ENCODE measurements around the gene JPH3.

Gene JPH3

GRCh38 chr16:87654826-87655225, 52.5 kb downstream of the JPH3 start:
- DNase-seq = no peak
- no peaks in the 10 kb centered on the region for H3K36me3 Mint-ChIP-seq
- no peak overlapping the region for H3K4me3 Mint-ChIP-seq
- H3K4me1 Mint-ChIP-seq = no peaks in the 10 kb centered on the region
- no peak overlapping the region for H3K27ac Mint-ChIP-seq
- CTCF ChIA-PET = no interaction called here
- no peaks in the 10 kb centered on the region for H3K9me3 Mint-ChIP-seq
- peaks cover 4% of the 10 kb centered on the region for H3K27me3 Mint-ChIP-seq

- H3K9me3 Mint-ChIP-seq = no peaks in the 10 kb centered on the region
- no peak overlapping the region for H3K27ac Mint-ChIP-seq
- CTCF ChIA-PET = no interaction called here
- no peaks in the 10 kb centered on the region for H3K4me1 Mint-ChIP-seq
- H3K27me3 Mint-ChIP-seq = peaks cover 5% of the 10 kb centered on the region
- no peaks in the 10 kb centered on the region for H3K36me3 Mint-ChIP-seq
- DNase-seq = no peak
- H3K4me3 Mint-ChIP-seq = no peak overlapping the region
These were observed 54.0 kb downstream of the JPH3 start for GRCh38 chr16:87656328-87656727.

GRCh38 chr16:87657621-87658192, 55.4 kb downstream of the JPH3 start:
- H3K36me3 Mint-ChIP-seq = no peaks in the 10 kb centered on the region
- no peak overlapping the region for H3K4me3 Mint-ChIP-seq
- no peak overlapping the region for H3K27ac Mint-ChIP-seq
- peaks cover 12% of the 10 kb centered on the region for H3K27me3 Mint-ChIP-seq
- H3K9me3 Mint-ChIP-seq = no peaks in the 10 kb centered on the region
- CTCF ChIA-PET = no interaction called here
- no peaks in the 10 kb centered on the region for H3K4me1 Mint-ChIP-seq
- peak; percentile 32 for DNase-seq

- Mint-ChIP-seq H3K36me3 (no peaks in the 10 kb centered on the region), H3K27me3 (peaks cover 14% of the 10 kb centered on the region), H3K27ac (no peak overlapping the region), H3K4me1 (no peaks in the 10 kb centered on the region), H3K4me3 (no peak overlapping the region), H3K9me3 (no peaks in the 10 kb centered on the region)
- CTCF ChIA-PET = no interaction called here
- no peak for DNase-seq
These were observed 56.4 kb downstream of the JPH3 start for GRCh38 chr16:87658564-87659225.

- H3K27ac Mint-ChIP-seq = no peak overlapping the region
- H3K9me3 Mint-ChIP-seq = no peaks in the 10 kb centered on the region
- peak; percentile 56 for DNase-seq
These were observed 59.3 kb downstream of the JPH3 start for GRCh38 chr16:87661561-87661960.

GRCh38 chr16:87662254-87663204, 60.2 kb downstream of the JPH3 start:
- Mint-ChIP-seq H3K4me3 (no peak overlapping the region), H3K4me1 (no peaks in the 10 kb centered on the region), H3K27me3 (peaks cover 14% of the 10 kb centered on the region), H3K27ac (no peak overlapping the region), H3K36me3 (no peaks in the 10 kb centered on the region), H3K9me3 (no peaks in the 10 kb centered on the region)
- DNase-seq = no peak
- CTCF ChIA-PET = interaction anchor here (0.7 kb wide), 1 partner anchor 33 kb away, joined by 3 read pairs; no protein-coding TSS in a partner anchor

More at GRCh38 chr16:87661561-87661960, 59.3 kb downstream of the JPH3 start:
- no peaks in the 10 kb centered on the region for H3K36me3 Mint-ChIP-seq
- H3K4me3 Mint-ChIP-seq = no peak overlapping the region
- H3K4me1 Mint-ChIP-seq = no peaks in the 10 kb centered on the region
- CTCF ChIA-PET = interaction anchor here (0.7 kb wide), 1 partner anchor 34 kb away, joined by 3 read pairs; no protein-coding TSS in a partner anchor
- H3K27me3 Mint-ChIP-seq = peaks cover 14% of the 10 kb centered on the region

- Mint-ChIP-seq H3K9me3 (no peaks in the 10 kb centered on the region), H3K27me3 (peaks cover 14% of the 10 kb centered on the region), H3K27ac (no peak overlapping the region), H3K4me3 (no peak overlapping the region), H3K4me1 (no peaks in the 10 kb centered on the region), H3K36me3 (no peaks in the 10 kb centered on the region)
- DNase-seq = no peak
- CTCF ChIA-PET = no interaction called here
These were observed 62.5 kb downstream of the JPH3 start for GRCh38 chr16:87664792-87665191.

- H3K4me3 Mint-ChIP-seq = no peak overlapping the region
- no peak overlapping the region for H3K27ac Mint-ChIP-seq
- CTCF ChIA-PET = no interaction called here
- H3K4me1 Mint-ChIP-seq = no peaks in the 10 kb centered on the region
- no peak for DNase-seq
- no peaks in the 10 kb centered on the region for H3K9me3 Mint-ChIP-seq
- peaks cover 14% of the 10 kb centered on the region for H3K27me3 Mint-ChIP-seq
- no peaks in the 10 kb centered on the region for H3K36me3 Mint-ChIP-seq
These were observed 62.9 kb downstream of the JPH3 start for GRCh38 chr16:87665193-87665592.

DNA sequence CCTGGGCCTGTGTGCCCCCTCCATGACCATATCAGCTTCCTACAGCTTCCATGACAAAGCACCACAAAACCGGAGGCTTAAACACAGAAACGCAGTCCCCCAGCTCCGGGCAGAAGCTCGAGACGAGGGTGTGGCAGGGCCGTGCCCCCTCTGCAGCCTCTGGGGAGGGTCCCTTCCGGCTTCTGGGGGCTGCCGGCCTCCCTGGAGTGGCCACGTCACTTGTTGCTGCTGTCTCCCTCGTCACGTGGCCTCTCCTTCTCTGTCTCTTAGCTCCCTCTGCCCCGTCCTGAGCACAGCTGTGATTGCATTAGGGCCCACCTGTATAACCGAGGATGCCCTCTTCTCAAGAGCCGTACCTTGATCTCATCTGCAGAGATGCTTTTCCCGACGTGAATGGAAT, 64.6 kb downstream of the JPH3 start:
- H3K4me3 Mint-ChIP-seq = no peak overlapping the region
- no peaks in the 10 kb centered on the region for H3K4me1 Mint-ChIP-seq
- H3K27me3 Mint-ChIP-seq = peaks cover 7% of the 10 kb centered on the region
- CTCF ChIA-PET = no interaction called here
- H3K9me3 Mint-ChIP-seq = no peaks in the 10 kb centered on the region
- no peaks in the 10 kb centered on the region for H3K36me3 Mint-ChIP-seq
- DNase-seq = no peak
- no peak overlapping the region for H3K27ac Mint-ChIP-seq

DNA sequence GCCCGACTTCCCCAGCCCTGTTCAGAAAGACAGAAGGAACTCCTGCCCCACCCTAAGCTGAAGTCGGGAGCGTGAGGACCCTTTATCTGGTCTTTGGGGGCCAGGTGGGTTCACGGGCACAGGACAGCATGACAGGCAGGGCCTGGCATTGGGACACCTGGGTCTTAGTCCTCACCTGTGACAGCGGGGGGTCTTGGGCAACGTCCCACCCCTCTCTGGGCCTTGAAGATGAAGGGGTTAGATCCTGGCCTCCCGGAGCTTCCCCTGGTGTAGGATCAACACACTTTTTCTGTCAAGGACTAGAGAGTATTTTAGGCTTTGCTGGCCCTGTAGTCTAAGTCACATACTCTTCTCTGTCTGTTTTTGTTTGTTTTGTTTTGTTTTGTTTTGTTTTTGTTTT, 65.1 kb downstream of the JPH3 start:
- no peak for DNase-seq
- H3K36me3 Mint-ChIP-seq = no peaks in the 10 kb centered on the region
- no peak overlapping the region for H3K27ac Mint-ChIP-seq
- H3K27me3 Mint-ChIP-seq = peaks cover 5% of the 10 kb centered on the region
- H3K4me1 Mint-ChIP-seq = no peaks in the 10 kb centered on the region
- CTCF ChIA-PET = no interaction called here
- H3K4me3 Mint-ChIP-seq = no peak overlapping the region
- no peaks in the 10 kb centered on the region for H3K9me3 Mint-ChIP-seq

- no peak overlapping the region for H3K27ac Mint-ChIP-seq
- H3K4me1 Mint-ChIP-seq = no peaks in the 10 kb centered on the region
- H3K36me3 Mint-ChIP-seq = no peaks in the 10 kb centered on the region
- no peak for DNase-seq
- no peak overlapping the region for H3K4me3 Mint-ChIP-seq
- peaks cover under 1% of the 10 kb centered on the region for H3K27me3 Mint-ChIP-seq
- no peaks in the 10 kb centered on the region for H3K9me3 Mint-ChIP-seq
- CTCF ChIA-PET = no interaction called here
These were observed 65.6 kb downstream of the JPH3 start for GRCh38 chr16:87667946-87668345.

DNA sequence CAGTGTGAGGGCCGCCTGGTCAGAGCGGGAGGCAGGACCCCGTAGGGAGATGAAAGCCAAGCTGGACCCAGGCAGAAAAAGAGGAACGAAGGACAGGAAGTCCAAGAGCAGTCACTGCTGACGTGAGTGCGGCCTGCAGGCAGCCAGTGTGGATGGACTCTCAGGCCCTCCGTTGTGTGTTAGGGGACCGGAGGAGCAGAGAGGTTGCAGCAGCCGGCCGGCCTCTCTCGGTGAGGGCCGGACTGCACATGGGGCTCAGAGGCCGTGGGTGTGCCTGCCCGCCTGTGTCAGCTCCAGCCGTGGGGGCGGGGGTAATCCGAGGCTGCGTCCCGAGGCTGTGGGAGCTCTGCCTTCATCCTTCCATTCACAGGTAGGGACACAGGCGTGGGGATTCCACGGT, 67.4 kb downstream of the JPH3 start:
- H3K9me3 Mint-ChIP-seq = no peaks in the 10 kb centered on the region
- no peaks in the 10 kb centered on the region for H3K4me1 Mint-ChIP-seq
- no peak overlapping the region for H3K27ac Mint-ChIP-seq
- H3K27me3 Mint-ChIP-seq = no peaks in the 10 kb centered on the region
- no peak overlapping the region for H3K4me3 Mint-ChIP-seq
- DNase-seq = no peak
- CTCF ChIA-PET = no interaction called here
- no peaks in the 10 kb centered on the region for H3K36me3 Mint-ChIP-seq

- H3K36me3 Mint-ChIP-seq = no peaks in the 10 kb centered on the region
- H3K4me3 Mint-ChIP-seq = no peak overlapping the region
- no peak for DNase-seq
- H3K27me3 Mint-ChIP-seq = peaks cover 3% of the 10 kb centered on the region
- no peak overlapping the region for H3K27ac Mint-ChIP-seq
- no peaks in the 10 kb centered on the region for H3K4me1 Mint-ChIP-seq
- no peaks in the 10 kb centered on the region for H3K9me3 Mint-ChIP-seq
- CTCF ChIA-PET = no interaction called here
These were observed 68.9 kb downstream of the JPH3 start for GRCh38 chr16:87671221-87671620.

DNA sequence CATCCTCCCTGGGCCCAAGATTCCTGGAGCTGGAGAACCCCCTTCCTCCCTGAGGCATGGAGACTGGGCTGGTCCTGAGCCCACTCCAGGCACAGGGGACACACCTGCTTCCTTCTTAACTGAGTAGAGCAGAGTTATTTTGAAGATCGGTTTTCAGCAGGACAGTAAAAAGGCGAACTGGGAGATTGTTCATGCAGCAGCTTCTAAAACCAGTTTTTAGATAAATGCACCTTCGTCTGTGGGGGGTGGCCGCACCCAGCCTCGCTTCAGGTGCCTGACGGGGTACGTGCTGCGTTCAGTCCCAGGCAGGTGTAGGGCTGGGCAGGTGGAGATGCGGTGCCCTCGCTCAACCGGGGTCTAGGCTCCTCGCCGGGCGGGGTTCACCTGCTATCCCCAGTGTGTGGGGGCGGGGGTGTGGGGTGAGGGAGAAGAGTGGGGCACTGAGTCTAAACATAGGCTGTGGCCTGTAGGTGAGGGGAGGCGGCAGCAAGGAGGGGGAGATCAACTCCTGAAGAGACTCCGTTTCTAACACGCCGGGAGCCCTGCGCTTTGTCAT, 69.5 kb downstream of the JPH3 start:
- H3K27ac Mint-ChIP-seq = no peak overlapping the region
- CTCF ChIA-PET = no interaction called here

More for the DNA sequence above, 69.5 kb downstream of the JPH3 start:
- H3K9me3 Mint-ChIP-seq = no peaks in the 10 kb centered on the region
- no peaks in the 10 kb centered on the region for H3K36me3 Mint-ChIP-seq
- H3K27me3 Mint-ChIP-seq = peaks cover 3% of the 10 kb centered on the region
- no peak for DNase-seq
- H3K4me3 Mint-ChIP-seq = no peak overlapping the region
- no peaks in the 10 kb centered on the region for H3K4me1 Mint-ChIP-seq
